Umbilical cord (tissue), 2 donors: ENCODE results near the gene COPS7B. TPM values are rescaled to one million over a fixed set of nuclear protein-coding genes. Genes with fewer than 3 reads are reported as not detected.
A peak's percentile ranks its signal among the peaks of the same experiment; 100 is the strongest.
"Not testable (repeated sequence)": the region's sequence is repeated elsewhere in the genome, so short reads cannot be mapped to it uniquely, and the experiment has no call there.

Experiments used
- DNase-seq: peaks from one replicate; pipeline ENCODE4 v3.0.0-alpha.2; 2015; ENCODE audit warnings: low spot score
- total RNA-seq: library from RNA; depleted of rRNA; stranded (reverse); fragments of >200 nt; gene quantifications from one replicate; pipeline ENCODE4 v1.2.3, GENCODE V29; 2014; ENCODE audit warnings: low replicate concordance; ENCODE audit not compliant: insufficient read depth

COPS7B gene
- total RNA-seq, result 18.3 TPM

DNA sequence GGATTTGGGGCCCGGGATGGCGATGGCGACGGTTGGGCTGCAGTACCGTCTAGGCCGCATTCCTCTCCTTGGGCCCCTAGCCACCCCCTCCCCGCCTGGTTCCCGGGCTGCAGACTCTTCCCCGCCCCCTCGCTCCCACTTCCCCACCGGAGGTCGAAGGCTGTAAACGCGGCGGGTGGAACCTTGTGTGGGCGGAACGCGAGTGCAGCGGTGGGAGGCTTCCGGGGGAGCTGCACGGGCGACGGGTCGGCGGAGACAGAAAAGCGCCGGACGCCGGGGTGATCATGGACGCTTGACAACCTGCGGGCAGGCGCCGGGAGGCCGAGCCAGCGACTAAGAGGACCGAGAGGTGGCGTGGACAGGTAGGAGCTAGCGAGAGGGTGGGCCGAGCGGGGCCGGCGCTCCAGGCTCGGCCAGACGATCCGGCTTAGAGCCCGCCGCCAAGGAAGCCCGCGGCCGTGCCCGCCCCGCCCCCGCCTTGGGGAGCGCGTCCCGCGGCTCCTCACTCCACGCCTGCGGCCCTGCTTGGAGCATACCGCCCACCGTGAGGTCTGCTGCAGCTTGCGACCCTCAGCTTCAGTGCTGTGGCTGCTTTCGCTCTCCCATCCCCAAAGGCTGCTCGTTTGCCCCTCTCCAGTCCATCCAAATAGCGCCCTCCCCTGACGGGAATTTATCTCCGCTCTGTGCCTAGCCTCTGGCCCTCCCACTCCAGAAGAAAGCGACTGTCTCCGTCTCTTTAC is at the start of gene COPS7B:
COPS7B (plus strand) TSS at position 269 of the 740 bp plus-strand sequence. CDS start 2,126 bp downstream, outside the sequence.
- peak; percentile 85 for DNase-seq

DNA sequence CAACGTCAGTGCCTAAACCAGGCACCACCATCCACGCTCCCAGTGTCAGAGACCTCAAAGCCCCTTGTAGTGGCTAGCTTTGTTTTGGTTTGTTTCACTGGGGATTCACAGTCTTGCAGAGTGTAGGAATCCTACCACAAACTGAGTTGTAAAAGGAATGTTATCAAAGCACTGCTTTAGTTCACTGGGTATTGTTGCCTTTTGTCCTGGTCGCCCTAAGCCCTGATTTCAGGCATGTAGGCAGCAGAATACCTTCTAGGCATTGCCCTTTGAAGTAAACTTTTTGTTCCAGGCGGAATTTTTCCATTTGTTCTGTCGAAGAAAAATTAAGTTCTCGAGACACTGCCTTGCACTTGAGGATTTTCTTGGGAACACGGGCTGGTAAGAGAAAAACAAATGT is 48.5 kb upstream of the COPS7B start:
- DNase-seq, result no peak

DNA sequence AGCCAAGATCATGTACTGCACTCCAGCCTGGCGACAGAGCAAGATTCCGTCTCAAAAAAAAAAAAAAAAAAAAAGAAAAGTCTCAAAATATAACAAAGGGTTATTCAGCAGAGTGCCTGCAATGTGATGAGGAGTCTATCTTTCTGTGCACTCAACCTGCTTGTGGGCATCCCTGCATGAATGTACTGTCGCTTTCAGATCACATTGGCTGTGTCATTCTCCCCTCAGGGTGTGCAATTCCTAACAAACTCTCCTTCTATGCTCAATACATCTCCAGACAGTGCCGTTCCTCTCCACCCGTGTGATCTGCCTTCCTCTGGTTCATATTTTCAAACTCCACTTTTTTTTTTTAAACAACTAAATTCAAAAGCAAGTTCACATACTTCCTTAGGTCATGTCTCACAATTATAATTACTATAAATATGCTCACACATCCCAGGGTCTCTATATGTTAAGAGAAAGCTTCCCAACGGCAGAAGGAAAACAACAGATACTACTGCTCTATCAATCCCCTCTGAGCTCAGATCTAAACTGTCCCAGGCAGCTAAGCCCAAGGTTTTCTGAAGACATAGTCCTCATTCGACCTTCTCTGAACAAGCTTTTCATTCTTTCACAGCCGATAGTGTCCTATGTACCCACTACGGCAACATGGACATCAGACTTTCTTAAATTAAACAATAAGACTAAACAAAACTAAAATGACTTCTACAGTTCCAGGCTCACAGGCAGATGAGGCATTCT is 42.7 kb upstream of the COPS7B start:
- DNase-seq, result no peak

DNA sequence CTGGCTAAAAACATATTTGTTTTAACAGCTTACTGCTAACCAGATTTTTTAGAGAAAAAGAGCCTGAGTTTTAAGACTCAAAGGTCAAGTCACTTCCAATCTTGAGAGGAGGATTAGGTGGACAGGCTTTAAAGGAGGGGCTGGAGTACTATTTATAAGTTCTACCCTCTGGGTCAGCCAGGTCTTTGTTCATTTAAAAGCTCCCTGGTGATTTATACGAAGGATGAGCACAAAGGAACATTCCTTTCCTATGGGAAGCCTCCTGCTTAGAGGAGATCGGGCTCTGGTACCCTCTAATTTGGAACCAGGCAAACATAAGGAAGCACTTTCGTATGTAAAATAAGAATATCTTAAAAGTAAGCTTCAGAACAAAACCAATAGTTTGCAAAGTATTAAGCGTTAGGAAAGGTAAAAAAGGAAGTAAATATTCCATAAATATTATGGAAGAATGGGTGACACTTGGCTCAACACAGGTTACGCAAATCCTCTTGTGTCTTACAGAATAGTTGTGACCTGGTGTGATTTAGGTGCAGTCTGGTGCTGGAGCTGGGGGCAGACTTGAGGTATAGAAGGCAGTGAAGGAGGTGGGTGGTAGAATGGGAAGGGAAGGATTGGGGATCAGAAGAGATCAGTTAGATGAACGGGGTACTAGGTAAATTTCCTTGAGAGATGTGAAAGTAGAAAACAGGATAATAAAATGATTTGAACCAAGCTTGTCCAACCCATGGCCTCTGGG is 40.8 kb upstream of the COPS7B start:
- no peak for DNase-seq

DNA sequence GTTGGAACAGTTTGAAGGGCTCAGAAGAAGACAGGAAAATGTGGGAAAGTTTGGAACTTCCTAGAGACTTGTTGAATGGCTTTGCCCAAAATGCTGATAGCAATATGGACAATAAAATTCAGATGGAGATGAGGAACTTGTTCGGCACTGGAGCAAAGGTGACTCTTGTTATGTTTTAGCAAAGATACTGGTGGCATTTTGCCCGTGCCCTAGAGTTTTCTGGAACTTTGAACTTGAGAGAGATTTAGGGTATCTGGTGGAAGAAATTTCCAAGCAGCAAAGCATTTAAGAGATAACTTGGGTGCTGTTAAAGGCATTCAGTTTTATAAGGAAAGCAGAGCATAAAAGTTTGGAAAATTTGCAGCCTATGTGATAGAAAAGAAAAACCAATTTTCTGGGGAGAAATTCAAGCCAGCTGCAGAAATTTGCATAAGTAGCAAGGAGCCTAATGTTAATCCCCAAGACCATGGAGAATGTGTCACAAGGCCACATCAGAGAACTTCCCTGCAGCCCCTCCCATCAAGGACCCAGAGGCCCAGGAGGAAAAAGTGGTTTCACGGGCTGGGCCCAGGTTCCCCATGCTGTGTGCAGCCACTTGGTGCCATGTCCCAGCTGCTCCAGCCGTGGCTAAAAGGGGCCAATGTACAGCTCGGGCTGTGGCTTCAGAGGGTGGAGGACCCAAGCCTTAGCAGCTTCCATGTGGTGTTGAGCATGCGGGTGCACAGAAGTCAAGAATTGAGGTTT is 37.9 kb upstream of the COPS7B start:
- DNase-seq, result not testable (repeated sequence)

DNA sequence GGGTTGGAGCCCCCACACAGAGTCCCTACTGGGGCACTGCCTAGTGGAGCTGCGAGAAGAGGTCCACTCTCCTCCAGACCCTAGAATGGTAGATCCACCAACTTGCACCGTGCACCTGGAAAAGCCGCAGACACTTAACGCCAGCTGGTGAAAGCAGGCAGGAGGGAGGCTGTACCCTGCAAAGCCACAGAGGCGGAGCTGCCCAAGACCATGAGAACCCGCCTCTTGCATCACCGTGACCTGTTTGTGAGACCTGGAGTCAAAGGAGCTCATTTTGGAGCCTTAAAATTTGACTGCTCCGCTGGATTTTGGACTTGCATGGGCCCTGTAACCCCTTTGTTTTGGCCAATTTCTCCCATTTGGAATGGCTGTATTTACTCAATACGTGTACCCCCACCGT is 37.2 kb upstream of the COPS7B start:
- DNase-seq, result not testable (repeated sequence)

DNA sequence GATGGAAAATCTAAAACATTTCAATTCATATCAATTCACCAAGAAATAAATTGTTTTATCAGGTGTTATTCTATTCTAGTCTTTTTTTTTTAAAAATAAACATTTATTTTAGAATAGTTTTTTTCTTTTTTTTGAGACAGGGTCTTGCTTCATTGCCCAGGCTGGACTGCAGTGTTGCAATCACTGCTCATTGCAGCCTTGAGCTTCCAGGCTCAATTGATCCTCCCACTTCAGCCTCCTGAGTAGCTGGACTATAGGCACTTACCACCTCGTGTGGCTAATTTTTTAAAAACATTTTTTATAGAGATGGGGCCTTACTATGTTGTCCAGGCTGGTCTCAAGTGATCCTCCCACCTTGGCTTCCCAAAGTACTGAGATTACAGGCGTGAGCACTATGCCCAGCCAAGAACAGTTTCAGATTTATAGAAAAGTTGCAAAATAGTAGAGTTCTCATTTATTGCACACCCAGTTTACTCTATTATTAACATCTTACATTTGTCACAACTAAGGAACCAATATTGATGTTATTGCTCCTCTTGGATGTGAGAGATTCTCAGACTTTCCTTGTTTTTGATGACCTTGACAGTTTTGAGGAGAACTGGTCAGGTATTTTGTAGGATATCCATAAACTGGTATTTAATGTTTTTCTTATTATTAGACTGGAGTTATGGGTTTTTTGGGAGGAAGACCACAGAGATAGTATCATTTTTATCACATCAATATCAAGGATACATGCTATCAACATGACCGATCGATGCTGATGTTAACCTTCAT is 35.0 kb upstream of the COPS7B start:
- no peak for DNase-seq

DNA sequence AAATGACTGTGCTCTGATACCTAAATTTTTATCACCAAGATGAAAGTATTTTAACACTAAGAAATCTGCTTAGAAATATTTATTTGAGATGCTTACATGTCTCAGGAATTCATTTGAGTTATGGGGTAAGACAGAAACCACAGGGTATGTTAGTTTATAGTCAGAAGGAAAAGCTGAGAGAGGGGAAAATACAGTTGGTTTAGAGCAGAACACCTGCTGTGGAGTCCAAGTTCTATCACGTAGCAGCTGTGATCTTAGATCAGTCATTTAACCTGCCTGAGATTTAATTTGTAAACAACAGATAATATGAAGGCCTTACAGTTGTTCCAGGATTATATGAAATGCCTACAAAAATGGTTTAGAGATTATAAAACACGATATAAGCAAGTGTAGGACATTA is 34.2 kb upstream of the COPS7B start:
- DNase-seq, result no peak

DNA sequence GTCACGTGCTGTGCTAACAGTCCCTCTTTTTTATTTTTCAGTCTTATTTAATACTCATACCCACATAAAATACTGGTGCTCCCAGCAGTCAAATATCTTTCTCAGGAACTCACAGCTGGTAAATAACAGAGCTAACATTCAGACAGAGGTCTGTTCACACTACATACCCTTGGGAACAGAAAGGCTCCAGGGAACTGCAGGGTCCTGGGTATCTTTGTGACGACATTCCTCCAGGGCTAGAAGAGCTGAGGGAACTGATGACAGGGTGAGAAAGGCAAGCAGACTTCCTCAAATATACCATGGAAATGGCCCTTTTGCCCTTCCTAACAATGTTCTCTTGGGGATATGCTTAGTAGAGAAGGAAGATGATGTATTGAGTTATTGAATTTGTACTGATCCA is 24.5 kb upstream of the COPS7B start:
- DNase-seq, result no peak

DNA sequence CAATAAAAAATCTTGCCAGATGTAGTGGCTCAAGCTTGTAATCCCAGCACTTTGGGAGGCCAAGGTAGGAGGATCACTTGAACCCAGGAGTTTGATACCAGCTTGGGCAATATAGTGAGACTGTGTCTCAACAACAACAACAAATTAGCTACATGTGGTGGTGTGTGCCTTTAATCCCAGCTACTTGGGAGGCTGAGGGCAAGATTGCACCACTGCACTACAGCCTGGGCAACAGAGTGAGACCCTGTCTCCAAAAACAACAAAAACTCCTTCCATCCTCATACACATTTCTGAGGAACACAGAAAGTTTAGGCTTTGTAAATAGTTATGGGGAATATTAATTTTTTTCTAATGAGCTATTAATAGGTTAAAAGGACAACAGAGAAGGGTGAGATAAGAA is 22.1 kb upstream of the COPS7B start:
- DNase-seq, result no peak

DNA sequence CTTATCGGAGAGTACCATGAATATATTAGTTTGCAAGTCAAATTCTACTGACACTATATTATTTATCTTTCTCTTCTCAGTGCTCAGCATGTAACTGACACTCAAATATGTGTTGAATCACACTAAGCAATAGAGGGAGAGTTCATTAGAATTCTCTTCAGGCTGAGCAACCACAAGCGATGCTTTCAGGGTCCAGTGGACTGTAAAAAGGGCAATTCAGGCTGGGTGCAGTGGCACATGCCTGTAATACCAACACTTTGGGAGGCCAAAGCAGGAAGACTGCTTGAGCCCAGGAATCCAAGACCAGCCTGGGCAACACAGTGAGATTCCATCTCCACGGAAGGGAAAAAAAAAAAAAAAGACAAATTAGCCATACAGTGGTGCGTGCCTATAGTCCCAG is 21.5 kb upstream of the COPS7B start:
- DNase-seq, result no peak

DNA sequence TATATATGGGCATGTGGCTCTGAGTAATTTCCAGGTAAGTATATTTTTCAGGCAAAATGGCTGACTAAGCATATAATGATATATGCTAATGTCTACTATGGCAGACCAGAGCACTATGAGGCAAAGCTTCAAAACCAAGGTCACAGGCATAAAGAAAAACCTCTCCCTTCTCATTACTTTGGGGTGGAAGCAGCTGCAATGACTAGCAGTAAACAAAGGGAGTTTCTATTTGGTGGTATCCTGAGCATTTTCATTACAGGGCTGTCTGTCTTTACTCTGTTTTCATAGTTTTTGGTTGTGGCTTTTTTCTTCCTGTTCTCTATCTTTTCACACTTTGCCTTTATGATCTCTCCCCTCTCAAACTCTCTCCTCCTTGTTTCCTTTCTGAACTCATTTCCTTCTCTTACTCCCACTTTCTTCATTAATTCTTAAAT is 20.7 kb upstream of the COPS7B start:
- DNase-seq, result no peak

DNA sequence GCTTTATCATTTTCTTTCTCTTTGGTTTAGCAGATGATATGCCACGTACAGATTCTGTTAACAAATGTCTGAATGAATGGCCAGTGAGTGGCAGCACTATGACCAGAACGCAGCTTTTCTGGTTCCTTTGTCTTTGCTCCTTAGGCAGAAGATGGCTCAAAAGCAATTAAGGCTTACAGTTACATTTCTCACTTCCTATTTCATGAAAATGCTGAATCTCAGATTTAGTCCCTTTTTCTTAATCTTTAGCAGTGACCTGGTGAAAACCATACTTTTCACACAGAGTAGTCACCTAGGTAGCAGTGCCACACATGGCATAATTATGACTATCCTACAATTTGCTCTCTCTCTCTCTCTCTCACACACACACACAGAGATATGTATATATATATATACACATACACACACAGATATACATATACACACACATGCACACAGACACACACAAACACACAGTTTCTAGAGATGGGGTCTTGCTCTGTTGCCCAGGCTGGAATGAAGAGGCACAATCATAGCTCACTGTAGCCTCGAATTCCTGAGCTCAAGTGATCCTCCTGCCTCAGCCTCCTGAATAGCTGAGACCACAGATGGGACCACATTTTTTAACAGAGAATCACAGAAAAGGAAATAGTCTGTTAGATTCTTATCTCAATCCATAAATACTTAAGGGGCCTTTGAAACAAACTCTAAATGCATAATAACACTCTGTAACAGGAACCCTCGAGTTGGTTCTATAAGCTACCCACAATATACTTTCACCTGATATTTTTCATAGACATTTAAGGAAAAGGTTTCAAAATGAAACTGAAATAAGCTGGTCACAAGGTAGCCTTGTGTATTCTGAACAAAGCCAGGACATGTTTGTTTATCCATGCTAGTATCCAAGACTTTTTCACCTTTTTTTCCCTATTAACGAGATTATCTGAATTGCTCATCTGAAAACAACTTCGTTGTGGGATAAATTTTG is 16.8 kb upstream of the COPS7B start:
- no peak for DNase-seq

DNA sequence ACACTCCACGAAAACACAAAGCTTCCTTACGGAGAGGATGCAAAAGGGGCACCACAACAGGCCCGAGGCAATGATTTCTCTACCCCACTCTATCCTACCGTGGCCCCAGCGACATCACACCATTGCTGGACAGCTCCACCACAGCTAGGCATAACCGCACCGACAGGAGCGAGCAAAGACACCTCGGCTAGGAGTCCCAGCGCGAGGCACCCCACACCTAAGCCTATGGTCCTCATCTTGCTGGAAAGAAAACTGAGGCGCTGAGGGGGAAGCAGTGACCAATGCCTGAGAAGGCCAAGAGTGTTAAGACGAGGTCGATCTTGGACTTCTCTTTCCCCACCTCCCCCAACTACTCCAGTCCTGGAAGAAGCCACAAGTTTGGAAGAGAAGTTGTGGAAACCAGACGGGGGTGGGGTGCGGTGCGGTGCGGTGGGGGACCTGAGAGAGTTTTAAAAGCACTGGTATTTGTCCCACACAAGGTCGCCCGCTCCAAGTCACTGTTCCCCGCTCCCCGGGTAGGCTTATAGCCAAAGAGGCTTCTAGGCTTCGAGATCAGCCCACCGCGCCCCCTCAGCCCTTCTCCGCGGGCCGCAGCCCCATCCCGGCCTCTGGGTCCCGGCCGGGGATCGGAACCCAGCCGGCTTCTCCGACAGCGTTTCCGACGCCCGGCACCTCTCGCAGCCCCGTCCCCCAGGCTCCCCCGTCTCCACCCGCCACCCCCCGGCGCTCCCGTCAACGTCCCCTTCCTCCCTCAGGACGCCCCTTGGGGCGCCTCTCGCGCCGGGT is 5.9 kb upstream of the COPS7B start:
- DNase-seq, result no peak

DNA sequence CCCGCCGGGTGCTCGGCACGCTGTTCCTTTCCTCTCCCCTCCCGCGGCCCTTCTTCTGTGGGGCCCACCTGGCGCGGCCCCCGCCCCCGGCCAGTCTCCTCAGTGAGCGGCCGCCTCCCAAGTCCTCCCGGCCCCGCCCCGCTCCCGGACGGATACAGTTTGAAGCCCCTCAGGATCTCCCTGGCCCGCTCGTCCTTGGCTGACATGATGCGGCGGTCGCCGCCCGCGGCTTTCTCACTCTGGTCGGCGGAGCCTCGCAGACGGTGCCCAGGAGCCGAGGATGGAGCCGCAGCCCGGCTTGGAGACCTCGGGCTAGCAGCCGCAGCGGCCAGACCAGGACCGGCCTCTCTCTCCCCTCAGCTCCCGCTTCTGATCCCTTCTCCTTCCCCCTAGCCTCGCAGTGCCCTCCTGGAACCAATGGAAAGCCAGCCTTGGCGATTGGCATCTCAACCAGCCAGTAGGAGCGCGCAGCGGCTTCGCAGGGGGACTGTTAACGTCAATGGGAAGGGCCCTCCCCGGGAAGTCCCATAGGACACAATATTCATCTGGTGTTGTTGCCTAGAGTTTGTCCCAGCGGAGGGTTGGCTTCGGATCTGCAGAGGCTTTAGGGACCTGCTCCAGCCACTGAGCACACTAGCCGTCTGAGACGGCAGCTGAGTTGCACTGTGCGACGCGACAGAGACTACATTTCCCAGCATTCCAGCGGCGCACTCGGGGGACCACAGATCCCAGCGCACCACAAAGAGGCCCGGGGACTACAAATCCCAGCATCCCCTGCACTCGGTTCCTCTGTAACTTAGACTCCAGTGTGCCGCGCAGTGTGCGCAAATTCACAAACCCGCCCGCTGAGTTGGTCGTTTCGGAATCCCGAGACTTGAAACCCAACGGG is 5.1 kb upstream of the COPS7B start, which contains the start of gene PDE6D:
PDE6D (minus strand) TSS at position 374 of the 889 bp plus-strand sequence; CDS start at position 206, 168 bp downstream.
- peak; percentile 99 for DNase-seq

DNA sequence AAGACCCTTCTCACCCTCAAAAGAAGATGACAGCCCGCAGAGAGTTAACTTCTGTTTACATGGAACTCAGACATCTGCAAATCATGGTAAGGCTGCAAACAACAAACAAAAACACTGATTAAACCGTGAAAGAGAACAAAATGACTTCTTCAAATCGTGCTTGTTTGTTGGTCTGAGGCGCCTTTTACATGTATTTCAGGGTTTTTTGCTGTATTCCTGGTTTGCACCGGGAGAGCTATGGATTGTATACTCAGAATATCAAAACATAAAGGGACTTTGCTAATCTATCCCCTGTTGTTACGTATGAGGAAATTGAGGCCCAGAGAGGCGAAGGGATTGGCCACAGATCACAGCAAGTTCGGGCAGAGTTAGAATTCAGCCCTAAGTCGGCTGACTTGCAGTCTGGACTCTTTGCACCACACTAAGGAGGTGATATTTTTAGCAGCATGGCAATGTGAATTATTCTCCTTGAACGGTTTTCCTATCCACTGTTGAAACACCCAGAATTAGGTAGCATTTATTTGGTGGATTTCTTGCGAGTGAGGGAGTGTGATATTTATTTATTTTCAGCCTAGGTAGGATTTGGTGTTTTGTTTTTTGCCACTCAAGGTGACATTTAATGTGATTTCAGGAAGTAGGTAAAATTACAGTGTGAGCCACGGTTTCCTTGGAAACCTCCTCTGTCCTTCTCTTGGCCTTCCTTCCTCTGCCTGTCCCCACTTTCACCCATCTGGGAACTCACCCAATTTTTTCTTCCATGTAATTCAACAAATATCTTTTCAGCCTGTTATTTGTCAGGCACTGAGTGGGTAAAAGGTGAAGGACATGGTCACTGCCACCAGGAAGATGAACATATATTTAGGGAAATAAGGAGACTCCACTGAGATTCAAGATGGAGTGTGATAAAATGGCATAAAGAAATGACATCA is 4.2 kb upstream of the COPS7B start:
- DNase-seq, result peak; percentile 21
